Progenitor cell of endocrine pancreas (in vitro differentiated cells): ENCODE data around the gene BCAS3. TPM values are rescaled to one million over a fixed set of nuclear protein-coding genes. Genes with fewer than 3 reads are reported as not detected.

ENCODE experiments used
- DNase-seq: peaks from one replicate; pipeline ENCODE4 v3.0.0; 2021; ENCODE audit warnings: low spot score; ENCODE audit not compliant: unreplicated experiment
- H3K27ac Mint-ChIP-seq: 2 replicates; pipeline ENCODE4 v1.8.0; 2021; ENCODE audit warnings: mild to moderate bottlenecking, moderate library complexity, mixed read lengths
- H3K27me3 Mint-ChIP-seq: 2 replicates; pipeline ENCODE4 v1.8.0; 2021; ENCODE audit warnings: mixed read lengths
- H3K36me3 Mint-ChIP-seq: 2 replicates; pipeline ENCODE4 v1.8.0; 2022; ENCODE audit warnings: mixed read lengths; ENCODE audit not compliant: insufficient read depth
- H3K4me1 Mint-ChIP-seq: 2 replicates; pipeline ENCODE4 v1.8.0; 2021; ENCODE audit warnings: low read depth, mixed read lengths
- H3K4me3 Mint-ChIP-seq: 2 replicates; pipeline ENCODE4 v1.8.0; 2021; ENCODE audit warnings: low read depth, mild to moderate bottlenecking, moderate library complexity, mixed read lengths
- H3K9me3 Mint-ChIP-seq: 2 replicates; pipeline ENCODE4 v1.8.0; 2021; ENCODE audit warnings: low read depth, mixed read lengths
- total RNA-seq: library from RNA; stranded (reverse); gene quantifications from 2 replicates; pipeline ENCODE4 v1.2.1, GENCODE V29; 2021
- TF ChIP-seq, protein P1 (sequence below): fragments of 200-600 bp; sonication (generic); IDR thresholded peaks from one replicate; pipeline ENCODE4 v1.5.0; 2021; ENCODE audit warnings: antibody characterized with exemption, mild to moderate bottlenecking; ENCODE audit not compliant: unreplicated experiment

Gene BCAS3
- total RNA-seq, 1 donor from 2014 or later, result 36.1 TPM

DNA sequence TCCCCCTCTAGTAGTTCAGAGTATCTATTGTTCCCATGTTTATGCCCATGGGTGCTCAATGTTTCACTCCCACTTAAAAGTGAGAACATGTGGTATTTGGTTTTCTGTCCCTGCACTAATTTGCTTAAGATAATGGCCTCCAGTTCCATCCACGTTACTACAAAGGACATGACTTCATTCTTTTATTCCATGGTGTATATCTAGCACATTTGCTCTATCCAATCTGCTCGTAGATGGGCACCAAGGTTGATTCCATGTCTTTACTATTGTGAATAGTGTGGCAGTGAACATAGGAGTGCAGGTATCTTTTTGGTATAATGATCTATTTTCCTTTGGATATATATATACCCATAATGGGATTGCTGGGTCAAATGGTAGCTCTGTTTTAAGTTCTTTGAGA, 552.8 kb downstream of the BCAS3 start:
- no peak overlapping the region for H3K27ac Mint-ChIP-seq
- no peak overlapping the region for H3K4me3 Mint-ChIP-seq
- DNase-seq, result no peak
- H3K36me3 Mint-ChIP-seq, result no peaks in the 10 kb centered on the region
- H3K4me1 Mint-ChIP-seq, result peaks cover 37% of the 10 kb centered on the region
- peaks cover 3% of the 10 kb centered on the region for H3K27me3 Mint-ChIP-seq
- TF ChIP-seq, protein P1, sequence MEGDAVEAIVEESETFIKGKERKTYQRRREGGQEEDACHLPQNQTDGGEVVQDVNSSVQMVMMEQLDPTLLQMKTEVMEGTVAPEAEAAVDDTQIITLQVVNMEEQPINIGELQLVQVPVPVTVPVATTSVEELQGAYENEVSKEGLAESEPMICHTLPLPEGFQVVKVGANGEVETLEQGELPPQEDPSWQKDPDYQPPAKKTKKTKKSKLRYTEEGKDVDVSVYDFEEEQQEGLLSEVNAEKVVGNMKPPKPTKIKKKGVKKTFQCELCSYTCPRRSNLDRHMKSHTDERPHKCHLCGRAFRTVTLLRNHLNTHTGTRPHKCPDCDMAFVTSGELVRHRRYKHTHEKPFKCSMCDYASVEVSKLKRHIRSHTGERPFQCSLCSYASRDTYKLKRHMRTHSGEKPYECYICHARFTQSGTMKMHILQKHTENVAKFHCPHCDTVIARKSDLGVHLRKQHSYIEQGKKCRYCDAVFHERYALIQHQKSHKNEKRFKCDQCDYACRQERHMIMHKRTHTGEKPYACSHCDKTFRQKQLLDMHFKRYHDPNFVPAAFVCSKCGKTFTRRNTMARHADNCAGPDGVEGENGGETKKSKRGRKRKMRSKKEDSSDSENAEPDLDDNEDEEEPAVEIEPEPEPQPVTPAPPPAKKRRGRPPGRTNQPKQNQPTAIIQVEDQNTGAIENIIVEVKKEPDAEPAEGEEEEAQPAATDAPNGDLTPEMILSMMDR, result no peak
- no peaks in the 10 kb centered on the region for H3K9me3 Mint-ChIP-seq

DNA sequence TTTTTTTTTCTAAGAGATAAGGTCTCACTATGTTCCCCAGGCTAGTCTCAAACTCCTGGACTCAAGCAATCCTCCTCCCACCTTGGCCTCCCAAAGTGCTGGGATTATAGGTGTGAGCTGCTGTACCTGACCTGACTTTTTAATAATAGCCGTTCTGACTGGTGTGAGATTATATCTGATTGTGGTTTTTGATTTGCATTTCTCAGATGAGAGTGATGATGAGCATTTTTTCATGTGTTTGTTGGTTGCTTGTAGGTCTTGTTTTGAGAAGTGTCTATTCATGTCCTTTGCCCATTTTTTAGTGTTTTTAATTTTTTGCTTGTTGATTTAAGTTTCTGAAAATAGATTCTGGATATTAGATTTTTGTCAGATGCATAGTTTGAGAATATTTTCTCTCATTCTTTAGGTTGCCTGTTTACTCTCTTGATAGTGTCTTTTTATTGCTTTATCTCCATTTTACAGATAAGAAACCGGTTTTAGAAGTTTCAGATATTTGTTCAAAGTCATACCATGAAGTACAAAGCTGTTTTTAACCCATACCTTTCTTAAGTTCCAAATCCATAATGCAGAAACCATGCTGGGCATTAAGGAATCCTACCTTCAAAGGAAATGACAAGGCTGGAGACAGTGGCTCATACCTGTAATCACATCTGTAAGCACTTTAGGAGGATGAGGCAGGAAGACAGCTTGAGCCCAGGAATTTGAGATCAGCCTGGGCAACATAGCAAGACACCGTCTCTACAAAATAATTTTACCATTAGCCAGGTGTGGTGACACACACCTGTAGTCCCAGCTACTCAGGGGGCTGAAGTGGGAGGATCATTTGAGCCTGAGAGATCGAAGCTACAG, 553.5 kb downstream of the BCAS3 start:
- H3K4me1 Mint-ChIP-seq, result peaks cover 44% of the 10 kb centered on the region
- no peak overlapping the region for H3K4me3 Mint-ChIP-seq
- peaks cover 3% of the 10 kb centered on the region for H3K27me3 Mint-ChIP-seq
- H3K36me3 Mint-ChIP-seq, result no peaks in the 10 kb centered on the region
- H3K9me3 Mint-ChIP-seq, result no peaks in the 10 kb centered on the region
- TF ChIP-seq, protein P1, result no peak
- no peak for DNase-seq
- H3K27ac Mint-ChIP-seq, result peak overlapping the region; percentile 27

DNA sequence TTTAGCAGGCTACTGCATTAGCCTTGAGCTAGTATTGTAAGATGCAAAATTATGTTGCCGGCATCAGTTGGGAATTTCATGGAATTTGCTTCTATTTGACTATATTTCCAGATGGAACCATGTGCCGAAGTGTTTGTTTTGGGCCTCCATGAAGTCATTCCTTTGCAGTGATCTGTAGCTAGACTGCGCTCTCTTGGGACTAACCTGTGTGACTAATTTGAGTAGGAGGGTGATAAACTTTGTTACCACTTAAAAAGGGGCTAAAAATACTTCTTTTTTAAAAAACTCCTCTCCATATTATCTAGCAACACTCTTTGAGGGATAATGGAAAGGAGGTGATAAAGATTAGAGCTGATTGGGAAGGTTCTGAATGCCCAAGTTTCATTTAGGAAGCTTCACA, 555.2 kb downstream of the BCAS3 start:
- no peak for DNase-seq
- H3K36me3 Mint-ChIP-seq, result peaks cover 2% of the 10 kb centered on the region
- peaks cover 3% of the 10 kb centered on the region for H3K27me3 Mint-ChIP-seq
- no peak overlapping the region for H3K4me3 Mint-ChIP-seq
- H3K27ac Mint-ChIP-seq, result no peak overlapping the region
- no peaks in the 10 kb centered on the region for H3K9me3 Mint-ChIP-seq
- TF ChIP-seq, protein P1, result no peak
- H3K4me1 Mint-ChIP-seq, result peaks cover 48% of the 10 kb centered on the region

DNA sequence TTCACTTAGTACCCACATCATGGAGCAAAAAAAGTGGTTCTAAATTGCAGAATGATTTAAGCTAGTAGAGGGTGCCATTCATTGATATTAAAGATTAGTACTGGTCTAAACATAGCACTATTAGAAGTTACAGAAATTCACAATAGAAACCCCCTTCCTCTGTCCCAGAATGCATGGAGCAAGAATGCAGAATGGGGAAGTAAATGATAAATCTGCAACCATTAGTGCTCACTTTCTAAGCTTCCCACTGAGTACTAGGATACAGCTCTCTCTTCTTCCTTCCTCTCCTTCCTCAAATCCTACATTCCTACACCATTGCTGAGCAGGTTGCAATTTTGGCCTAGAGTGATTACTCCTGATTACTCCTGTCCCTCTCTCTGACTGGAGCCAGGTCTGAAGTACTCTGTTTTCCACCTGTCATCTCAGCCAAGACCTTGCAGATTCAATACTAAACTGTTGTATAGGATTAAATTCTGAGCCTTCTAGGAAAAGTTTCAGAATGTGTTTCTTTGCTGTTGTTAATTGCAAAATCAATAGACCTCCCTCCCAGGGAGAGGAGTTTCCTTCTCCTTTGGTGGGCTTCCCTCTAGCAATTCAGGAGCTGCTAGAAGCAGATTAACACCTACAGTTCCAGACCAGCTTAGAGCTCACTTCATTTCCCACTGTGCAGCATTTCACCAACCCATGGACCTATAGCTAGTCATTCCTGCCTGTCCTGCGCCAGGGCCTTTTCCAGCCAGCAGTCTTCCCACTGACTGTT, 556.5 kb downstream of the BCAS3 start:
- Mint-ChIP-seq H3K9me3 (no peaks in the 10 kb centered on the region), H3K4me1 (peaks cover 52% of the 10 kb centered on the region), H3K36me3 (peaks cover 4% of the 10 kb centered on the region), H3K4me3 (no peak overlapping the region), H3K27me3 (no peaks in the 10 kb centered on the region), H3K27ac (peak overlapping the region; percentile 96)
- no peak for DNase-seq
- TF ChIP-seq, protein P1, result no peak

DNA sequence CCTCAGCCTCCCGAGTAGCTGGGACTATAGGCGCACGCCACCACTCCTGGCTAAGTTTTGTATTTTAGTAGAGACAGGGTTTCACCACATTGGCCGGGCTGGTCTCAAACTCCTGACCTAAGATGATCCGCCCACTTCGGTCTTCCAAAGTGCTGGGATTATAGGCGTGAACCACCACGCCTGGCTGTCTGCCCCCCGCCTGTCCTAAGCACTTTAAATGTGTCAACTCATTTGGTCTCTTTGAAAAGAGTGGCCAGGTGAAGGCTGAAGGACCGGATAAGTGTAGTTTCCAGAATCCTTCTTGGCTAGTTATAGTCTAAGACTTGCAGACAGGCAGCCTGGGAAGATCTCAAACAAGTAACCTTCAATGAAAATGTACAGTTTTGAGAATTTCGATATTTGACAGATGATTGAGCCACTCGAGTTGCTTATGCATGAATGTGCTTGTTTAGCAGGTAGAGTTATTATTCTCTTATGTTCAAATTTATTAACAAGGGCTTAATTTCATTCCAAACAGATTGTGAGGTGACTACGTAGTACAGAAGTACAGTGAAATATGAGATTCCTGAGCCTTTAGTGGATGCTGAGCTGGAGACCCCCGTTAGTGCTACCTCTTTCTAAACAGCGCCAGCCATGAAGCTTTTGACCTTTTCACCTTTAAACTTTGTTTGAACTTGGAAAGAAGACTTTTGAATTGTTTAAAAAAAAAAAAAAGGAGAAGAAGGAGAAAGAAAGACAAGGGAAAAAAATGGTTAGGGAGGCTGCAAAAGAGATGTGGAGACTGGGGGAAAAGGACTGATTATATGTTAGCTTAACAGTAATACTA, 557.6 kb downstream of the BCAS3 start:
- H3K36me3 Mint-ChIP-seq, result peaks cover 4% of the 10 kb centered on the region
- H3K27me3 Mint-ChIP-seq, result no peaks in the 10 kb centered on the region
- H3K4me1 Mint-ChIP-seq, result peaks cover 57% of the 10 kb centered on the region
- H3K9me3 Mint-ChIP-seq, result no peaks in the 10 kb centered on the region
- H3K27ac Mint-ChIP-seq, result peak overlapping the region; percentile 87
- H3K4me3 Mint-ChIP-seq, result peak overlapping the region; percentile 37
- DNase-seq, result no peak
- TF ChIP-seq, protein P1, result no peak
